Right lobe of liver (tissue), 4 donors: ENCODE measurements around the gene EVL.

Source experiments
- POLR2A ChIP-seq: fragments of 450-650 bp; IDR thresholded peaks from one replicate; pipeline ENCODE4 v1.6.1; 2017; ENCODE audit warnings: antibody characterized with exemption, mild to moderate bottlenecking
- TF ChIP-seq, protein P1 (sequence below), 4 donors: fragments of 200-600 bp in 3 of 4; fragments of 450-650 bp in 1 of 4; IDR thresholded peaks; one replicate each; pipeline versions ENCODE4 v1.5.1 to v1.8.0; 2016 to 2022; ENCODE audit warnings: antibody characterized with exemption in 4 of 4, mild to moderate bottlenecking in 2 of 4
- donor health status: DM: no; HTN: no; CAD: no.
- donor health status: DM: no; HTN: no; CAD: no.
- donor health status: DM: no; HTN: yes; CAD: no.

DNA sequence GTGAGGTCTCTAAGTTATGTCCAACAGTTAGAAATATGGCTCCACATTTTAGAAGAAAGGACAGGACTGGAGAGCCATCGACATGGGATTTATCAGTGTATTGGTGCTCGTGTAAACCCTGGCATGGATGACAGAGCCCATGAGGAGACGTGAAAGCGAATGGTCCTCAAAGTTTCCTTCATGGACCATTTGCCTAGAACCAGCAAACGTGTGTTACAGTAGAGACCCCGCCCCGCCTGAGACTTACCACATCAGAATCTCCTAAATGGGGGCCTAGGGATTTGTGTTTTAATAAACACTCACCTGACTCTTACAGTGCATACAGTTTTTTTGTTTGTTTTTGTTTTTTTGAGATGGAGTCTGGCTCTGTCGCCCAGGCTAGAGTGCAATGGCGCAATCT lies 12.2 kb downstream of the EVL start:
- TF ChIP-seq POLR2A = no peak
- TF ChIP-seq, protein P1, sequence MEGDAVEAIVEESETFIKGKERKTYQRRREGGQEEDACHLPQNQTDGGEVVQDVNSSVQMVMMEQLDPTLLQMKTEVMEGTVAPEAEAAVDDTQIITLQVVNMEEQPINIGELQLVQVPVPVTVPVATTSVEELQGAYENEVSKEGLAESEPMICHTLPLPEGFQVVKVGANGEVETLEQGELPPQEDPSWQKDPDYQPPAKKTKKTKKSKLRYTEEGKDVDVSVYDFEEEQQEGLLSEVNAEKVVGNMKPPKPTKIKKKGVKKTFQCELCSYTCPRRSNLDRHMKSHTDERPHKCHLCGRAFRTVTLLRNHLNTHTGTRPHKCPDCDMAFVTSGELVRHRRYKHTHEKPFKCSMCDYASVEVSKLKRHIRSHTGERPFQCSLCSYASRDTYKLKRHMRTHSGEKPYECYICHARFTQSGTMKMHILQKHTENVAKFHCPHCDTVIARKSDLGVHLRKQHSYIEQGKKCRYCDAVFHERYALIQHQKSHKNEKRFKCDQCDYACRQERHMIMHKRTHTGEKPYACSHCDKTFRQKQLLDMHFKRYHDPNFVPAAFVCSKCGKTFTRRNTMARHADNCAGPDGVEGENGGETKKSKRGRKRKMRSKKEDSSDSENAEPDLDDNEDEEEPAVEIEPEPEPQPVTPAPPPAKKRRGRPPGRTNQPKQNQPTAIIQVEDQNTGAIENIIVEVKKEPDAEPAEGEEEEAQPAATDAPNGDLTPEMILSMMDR (IDR thresholded peaks at IDR 0.05) = no peak
